Naive thymus-derived CD4-positive, alpha-beta T cell (primary cell): ENCODE results near the gene FAAH2. TPM values are rescaled to one million over a fixed set of nuclear protein-coding genes. Genes with fewer than 3 reads are reported as not detected.

ENCODE experiments used
- ATAC-seq: fragments of 150-1000 bp; cut with Tn5 transposase; 2 replicates; pipeline ENCODE4 v1.10.0; 2021; ENCODE audit warnings: mild to moderate bottlenecking, moderate library complexity
- CTCF ChIA-PET: fragments of 350-600 bp; sonication (Branson Sonifier 250); formaldehyde crosslinking; loops from one replicate; lab custom pipeline; 2021; ENCODE audit warnings: antibody characterized with exemption; lab: Charles Lee
- POLR2A ChIA-PET: fragments of 350-600 bp; sonication (Branson Sonifier 250); formaldehyde crosslinking; loops from one replicate; lab custom pipeline; 2021; ENCODE audit warnings: antibody characterized with exemption, inconsistent platforms; lab: Charles Lee
- DNase-seq, 9 donors: peaks; one replicate each; pipeline versions ENCODE4 v3.0.0 to v3.0.0-alpha.2; 2020 to 2022; ENCODE audit warnings: mixed read lengths in 1 of 9
- H3K27ac ChIP-seq: one replicate; pipeline ENCODE4 v1.7.0; 2013; ENCODE audit warnings: mild to moderate bottlenecking, low read depth, low read length, moderate library complexity
- H3K27me3 ChIP-seq, 2 donors: one replicate each; pipeline ENCODE4 v1.7.0; 2013; ENCODE audit warnings: low read length in 2 of 2, mild to moderate bottlenecking in 2 of 2, moderate library complexity in 2 of 2; ENCODE audit not compliant: control insufficient read depth in 2 of 2, insufficient read depth in 2 of 2
- H3K36me3 ChIP-seq, 3 experiments: 1 replicate in 2 of 3; 2 replicates in 1 of 3; pipeline ENCODE4 v1.7.0; 2013; ENCODE audit warnings: low read length in 3 of 3, mild to moderate bottlenecking in 3 of 3, moderate library complexity in 1 of 3; ENCODE audit not compliant: insufficient read depth in 3 of 3, control insufficient read depth in 2 of 3
- H3K4me1 ChIP-seq, 2 donors: one replicate each; pipeline ENCODE4 v1.7.0; 2013; ENCODE audit warnings: low read length in 2 of 2, mild to moderate bottlenecking in 2 of 2, moderate library complexity in 1 of 2; ENCODE audit not compliant: control insufficient read depth in 2 of 2, insufficient read depth in 2 of 2
- H3K4me3 ChIP-seq: 2 replicates; pipeline ENCODE4 v1.7.0; 2013; ENCODE audit warnings: mild to moderate bottlenecking, low read length
- H3K9me3 ChIP-seq, 3 experiments: 1 replicate in 2 of 3; 2 replicates in 1 of 3; pipeline ENCODE4 v1.7.0; 2013; ENCODE audit warnings: low read length in 3 of 3; ENCODE audit not compliant: control insufficient read depth in 2 of 3
- H3K27ac Mint-ChIP-seq, 9 donors: one replicate each; pipeline ENCODE4 v1.8.0; 2020 to 2022; ENCODE audit warnings: mixed read lengths in 9 of 9, mild to moderate bottlenecking in 8 of 9, moderate library complexity in 5 of 9, inconsistent platforms in 2 of 9
- H3K27me3 Mint-ChIP-seq, 5 donors: one replicate each; pipeline ENCODE4 v1.8.0; 2021 to 2022; ENCODE audit warnings: mixed read lengths in 5 of 5, mild to moderate bottlenecking in 1 of 5
- H3K36me3 Mint-ChIP-seq, 5 donors: one replicate each; pipeline ENCODE4 v1.8.0; 2020 to 2022; ENCODE audit warnings: mixed read lengths in 5 of 5, mild to moderate bottlenecking in 3 of 5, inconsistent platforms in 1 of 5
- H3K4me1 Mint-ChIP-seq, 7 donors: one replicate each; pipeline ENCODE4 v1.8.0; 2020 to 2022; ENCODE audit warnings: mixed read lengths in 7 of 7, mild to moderate bottlenecking in 3 of 7, inconsistent platforms in 1 of 7
- H3K4me3 Mint-ChIP-seq, 10 donors: one replicate each; pipeline ENCODE4 v1.8.0; 2020 to 2022; ENCODE audit warnings: mild to moderate bottlenecking in 10 of 10, mixed read lengths in 10 of 10, moderate library complexity in 6 of 10, inconsistent platforms in 2 of 10
- H3K9me3 Mint-ChIP-seq, 11 donors: one replicate each; pipeline ENCODE4 v1.8.0; 2020 to 2022; ENCODE audit warnings: mixed read lengths in 11 of 11, mild to moderate bottlenecking in 4 of 11, inconsistent platforms in 1 of 11, moderate library complexity in 1 of 11
- intact Hi-C, 2 donors: fragments of 100-400 bp; cut with micrococcal nuclease; formaldehyde crosslinking; loops; one replicate each; pipeline ENCODE4 v1.15.1; 2023
- polyA plus RNA-seq, 2 donors: library from polyadenylated mRNA; unstranded; fragments of 300-500 nt; fragmentation: Illumina TruSeq; gene quantifications; one replicate each; pipeline ENCODE4 v1.2.3, GENCODE V29; 2021
- total RNA-seq, 6 experiments: library from RNA in 5 of 6; stranded (reverse) in 5 of 6; gene quantifications; 1 replicate in 5 of 6; 2 replicates in 1 of 6; pipeline ENCODE4 v1.2.3 and lab custom pipeline; 2021 to 2026

The FAAH2 gene
- total and polyA plus RNA-seq, 7 experiments from 2014 or later, result 7.5 to 16.9 (median 12.0) TPM

GRCh38 chrX:57267308-57267707 lies 19.2 kb upstream of the FAAH2 start:
- peaks cover 0 to 3% (median 0%) of the 10 kb centered on the region in 5 donors for H3K36me3 Mint-ChIP-seq
- intact Hi-C loops, result no loop called here

GRCh38 chrX:57270980-57271379 lies 15.5 kb upstream of the FAAH2 start:
- no peak overlapping the region for H3K27ac Mint-ChIP-seq
- no peak overlapping the region for H3K4me3 Mint-ChIP-seq
- ChIA-PET CTCF (no interaction called here), POLR2A (no interaction called here)
- no peaks in the 10 kb centered on the region for H3K4me1 ChIP-seq
- ATAC-seq, result no peak
- no peak overlapping the region for H3K27ac ChIP-seq
- DNase-seq, result no peak
- no peaks in the 10 kb centered on the region for H3K27me3 ChIP-seq
- H3K9me3 ChIP-seq, result no peaks in the 10 kb centered on the region
- H3K4me3 ChIP-seq, result no peak overlapping the region
- no peaks in the 10 kb centered on the region for H3K4me1 Mint-ChIP-seq
- H3K27me3 Mint-ChIP-seq, result peaks cover 0 to 4% (median 0%) of the 10 kb centered on the region in 5 donors
- intact Hi-C loops, result no loop called here
- peaks cover 0 to 3% (median 0%) of the 10 kb centered on the region in 5 donors for H3K36me3 Mint-ChIP-seq
- H3K9me3 Mint-ChIP-seq, result peaks cover 0 to 29% (median 8%) of the 10 kb centered on the region in 11 donors
- H3K36me3 ChIP-seq, result no peaks in the 10 kb centered on the region

More at GRCh38 chrX:57267308-57267707, 19.2 kb upstream of the FAAH2 start:
- no peak for ATAC-seq
- H3K4me3 ChIP-seq, result no peak overlapping the region
- H3K36me3 ChIP-seq, result no peaks in the 10 kb centered on the region
- H3K9me3 ChIP-seq, result no peaks in the 10 kb centered on the region
- no peaks in the 10 kb centered on the region for H3K27me3 ChIP-seq
- Mint-ChIP-seq H3K27ac (no peak overlapping the region), H3K4me1 (no peaks in the 10 kb centered on the region), H3K4me3 (no peak overlapping the region), H3K9me3 (peaks cover 0 to 23% (median 8%) of the 10 kb centered on the region in 11 donors), H3K27me3 (peaks cover 0 to 4% (median 0%) of the 10 kb centered on the region in 5 donors)
- POLR2A ChIA-PET, result no interaction called here
- H3K4me1 ChIP-seq, result no peaks in the 10 kb centered on the region
- H3K27ac ChIP-seq, result no peak overlapping the region
- CTCF ChIA-PET, result no interaction called here
- DNase-seq, result no peak

- ChIA-PET POLR2A (no interaction called here), CTCF (interaction anchor here (0.6 to 0.7 kb wide), 2 partner anchors 172 to 520 kb away, joined by 3 read pairs; no protein-coding TSS in a partner anchor)
- no peaks in the 10 kb centered on the region for H3K27me3 ChIP-seq
- Mint-ChIP-seq H3K27me3 (no peaks in the 10 kb centered on the region), H3K4me3 (peak overlapping the region in 1 of 10 donors; percentile 14), H3K27ac (peak overlapping the region in 8 of 9 donors; percentile 7 to 83 (median 50)), H3K9me3 (peaks cover 0 to 2% (median 0%) of the 10 kb centered on the region in 11 donors), H3K36me3 (no peaks in the 10 kb centered on the region), H3K4me1 (peaks cover 3 to 35% (median 18%) of the 10 kb centered on the region in 7 donors)
- H3K4me1 ChIP-seq, result peaks cover 0 to 3% of the 10 kb centered on the region in 2 donors
- H3K4me3 ChIP-seq, result no peak overlapping the region
- H3K36me3 ChIP-seq, result no peaks in the 10 kb centered on the region
- ATAC-seq (no peak), DNase-seq (peak in 4 of 9 donors; percentile 17 to 44 (median 32))
- H3K27ac ChIP-seq, result no peak overlapping the region
- no peaks in the 10 kb centered on the region for H3K9me3 ChIP-seq
- intact Hi-C loops, result loop anchor here (1.0 to 10.0 kb wide), 7 partner anchors 158 to 742 kb away; partner anchors contain the start of genes SPIN2B (in 1 of the 2), SPIN3 (in 1 of the 2) and ZXDB (in 1 of the 2)
Observed at GRCh38 chrX:57282568-57282967, 3.9 kb upstream of the FAAH2 start.

- Mint-ChIP-seq H3K4me1 (peaks cover 5 to 45% (median 30%) of the 10 kb centered on the region in 7 donors), H3K36me3 (peaks cover 0 to 3% (median 0%) of the 10 kb centered on the region in 5 donors), H3K27ac (peak overlapping the region; percentile 57 to 96 (median 95)), H3K9me3 (peaks cover 0 to 2% (median 0%) of the 10 kb centered on the region in 11 donors), H3K27me3 (no peaks in the 10 kb centered on the region), H3K4me3 (peak overlapping the region in 2 of 10 donors; percentile 19 to 39)
- H3K9me3 ChIP-seq, result no peaks in the 10 kb centered on the region
- peaks cover 0 to 3% of the 10 kb centered on the region in 2 donors for H3K4me1 ChIP-seq
- no peaks in the 10 kb centered on the region for H3K27me3 ChIP-seq
- ATAC-seq, result no peak
- ChIA-PET POLR2A (no interaction called here), CTCF (no interaction called here)
- no peak for DNase-seq
- H3K4me3 ChIP-seq, result no peak overlapping the region
- intact Hi-C loops, result loop anchor here (5.0 to 10.0 kb wide), 6 partner anchors 160 to 740 kb away; partner anchors contain the start of genes SPIN2B (in 1 of the 2), SPIN3 (in 1 of the 2), ZXDA (in 1 of the 2) and ZXDB (in 1 of the 2)
- H3K36me3 ChIP-seq, result no peaks in the 10 kb centered on the region
- peak overlapping the region; percentile 88 for H3K27ac ChIP-seq
Observed at GRCh38 chrX:57285001-57285400, 1.5 kb upstream of the FAAH2 start.

GRCh38 chrX:57289089-57289488 lies 2.6 kb downstream of the FAAH2 start:
- CTCF ChIA-PET, result no interaction called here

GRCh38 chrX:57294961-57295360 lies 8.5 kb downstream of the FAAH2 start:
- intact Hi-C loops, result no loop called here
- Mint-ChIP-seq H3K27ac (peak overlapping the region in 5 of 9 donors; percentile 29 to 67 (median 41)), H3K27me3 (no peaks in the 10 kb centered on the region), H3K9me3 (peaks cover 0 to 12% (median 3%) of the 10 kb centered on the region in 11 donors), H3K36me3 (peaks cover 9 to 41% (median 26%) of the 10 kb centered on the region in 5 donors), H3K4me1 (peaks cover 5 to 52% (median 43%) of the 10 kb centered on the region in 7 donors), H3K4me3 (peak overlapping the region in 6 of 10 donors; percentile 1 to 64 (median 40))
- no peak overlapping the region for H3K27ac ChIP-seq
- H3K4me3 ChIP-seq, result no peak overlapping the region
- no peak for DNase-seq
- ATAC-seq, result no peak
- ChIA-PET POLR2A (no interaction called here), CTCF (no interaction called here)
- H3K27me3 ChIP-seq, result no peaks in the 10 kb centered on the region
- no peaks in the 10 kb centered on the region for H3K4me1 ChIP-seq
- H3K36me3 ChIP-seq, result no peaks in the 10 kb centered on the region
- H3K9me3 ChIP-seq, result no peaks in the 10 kb centered on the region

More at GRCh38 chrX:57289089-57289488, 2.6 kb downstream of the FAAH2 start:
- H3K9me3 Mint-ChIP-seq, result peaks cover 0 to 2% (median 0%) of the 10 kb centered on the region in 11 donors
- peaks cover 0 to 3% of the 10 kb centered on the region in 2 donors for H3K4me1 ChIP-seq
- H3K4me3 ChIP-seq, result no peak overlapping the region
- intact Hi-C loops, result loop anchor here (5.0 to 10.0 kb wide), 6 partner anchors 164 to 736 kb away; partner anchors contain the start of genes SPIN2B (in 1 of the 2), SPIN3 (in 1 of the 2), ZXDA (in 1 of the 2) and ZXDB (in 1 of the 2)
- H3K27ac Mint-ChIP-seq, result peak overlapping the region in 6 of 9 donors; percentile 13 to 69 (median 59)
- H3K36me3 ChIP-seq, result no peaks in the 10 kb centered on the region
- POLR2A ChIA-PET, result interaction anchor here (0.6 kb wide), 1 partner anchor 15 kb away, joined by 3 read pairs; no protein-coding TSS in a partner anchor
- H3K4me1 Mint-ChIP-seq, result peaks cover 5 to 58% (median 51%) of the 10 kb centered on the region in 7 donors
- no peaks in the 10 kb centered on the region for H3K27me3 Mint-ChIP-seq
- H3K4me3 Mint-ChIP-seq, result peak overlapping the region in 9 of 10 donors; percentile 38 to 93 (median 70)
- ATAC-seq, result no peak
- no peaks in the 10 kb centered on the region for H3K9me3 ChIP-seq
- H3K36me3 Mint-ChIP-seq, result peaks cover 0 to 15% (median 10%) of the 10 kb centered on the region in 5 donors
- H3K27ac ChIP-seq, result no peak overlapping the region
- no peaks in the 10 kb centered on the region for H3K27me3 ChIP-seq
- no peak for DNase-seq
